GM12878 (cell line): ENCODE results near the gene NAP1L4. TPM values are rescaled to one million over a fixed set of nuclear protein-coding genes. Genes with fewer than 3 reads are reported as not detected.

Source experiments
- polyA plus RNA-seq, 11 experiments: library from polyadenylated mRNA; depleted of rRNA in 4 of 11; unstranded in 6 of 11; stranded (reverse) in 5 of 11; fragments of >200 nt; fragmentation: Nextera tagmentation in 4 of 11; fragmentation: Illumina TruSeq in 1 of 11; extraction: Ambion mirVana in 4 of 11; extraction: Trizol in 1 of 11; gene quantifications; 1 replicate in 1 of 11; 2 replicates in 10 of 11; pipeline versions ENCODE4 v1.2.1 to v1.2.3, GENCODE V29; 2011 to 2016; ENCODE audit warnings: inconsistent platforms in 2 of 11, missing spikeins in 2 of 11, low read depth in 1 of 11
- small RNA-seq: library from RNA; depleted of rRNA; stranded (forward); fragments of <200 nt; gene quantifications from one replicate; pipeline ENCODE3, GENCODE V24; 2014
- total RNA-seq, 4 experiments: library from RNA; depleted of rRNA in 3 of 4; stranded (reverse); fragments of >200 nt in 3 of 4; fragmentation: Illumina TruSeq in 1 of 4; extraction: Trizol in 1 of 4; gene quantifications; 2 replicates each; pipeline versions ENCODE4 v1.2.1 to v1.2.3, GENCODE V29; 2013 to 2021

The NAP1L4 gene
- total and polyA plus RNA-seq, 10 of the 15 experiments (the other 5 are each of a cell fraction or from before 2014, with no cell fraction given): 24.8 to 198 (median 114) TPM

Small RNAs within 50 kb of the gene (small RNA-seq; reads per million reads assigned to genes)
- gene SNORA54: 4.4 reads per million, percentile 86 among the genes with 10 or more reads in this experiment

Other genes with a start within 250 kb of the NAP1L4 start
- not detected in 2 replicates for gene CDKN1C, start 106.6 kb downstream of the NAP1L4 start, total RNA-seq (2014; rRNA removed)
- not detected in 2 replicates for gene CDKN1C, start 106.6 kb downstream of the NAP1L4 start, total RNA-seq (2014; rRNA removed; fragmentation: Illumina TruSeq; extraction: Trizol)
- gene CDKN1C, start 106.6 kb downstream of the NAP1L4 start, total RNA-seq (2021): 0.19 and 0.21 TPM in 2 replicates
- 0.05 TPM in 1 of 2 replicates, not detected in the other for gene CDKN1C, start 106.6 kb downstream of the NAP1L4 start, polyA plus RNA-seq (2011; rRNA removed)
- not detected in 2 replicates for gene CDKN1C, start 106.6 kb downstream of the NAP1L4 start, polyA plus RNA-seq (2014; fragmentation: Illumina TruSeq; extraction: Trizol)
- gene CDKN1C, start 106.6 kb downstream of the NAP1L4 start, polyA plus RNA-seq (2014; fragmentation: Nextera tagmentation; extraction: Ambion mirVana): not detected
- not detected in 2 replicates for gene CDKN1C, start 106.6 kb downstream of the NAP1L4 start, polyA plus RNA-seq (2014; rRNA removed)
- under 1 TPM in 1 of 2 experiments, not detected in 1; 0.14 TPM for gene CDKN1C, start 106.6 kb downstream of the NAP1L4 start, polyA plus RNA-seq (2016; fragmentation: Nextera tagmentation; extraction: Ambion mirVana)
- gene PHLDA2, start 62.9 kb downstream of the NAP1L4 start, total RNA-seq (2014; rRNA removed): not detected in 2 replicates
- not detected in 2 replicates for gene PHLDA2, start 62.9 kb downstream of the NAP1L4 start, total RNA-seq (2014; rRNA removed; fragmentation: Illumina TruSeq; extraction: Trizol)
- 0.27 and 0.49 TPM in 2 replicates for gene PHLDA2, start 62.9 kb downstream of the NAP1L4 start, total RNA-seq (2021)
- gene PHLDA2, start 62.9 kb downstream of the NAP1L4 start, polyA plus RNA-seq (2011; rRNA removed): 0.15 TPM in 1 of 2 replicates, not detected in the other
- not detected in 2 replicates for gene PHLDA2, start 62.9 kb downstream of the NAP1L4 start, polyA plus RNA-seq (2014; fragmentation: Illumina TruSeq; extraction: Trizol)
- gene PHLDA2, start 62.9 kb downstream of the NAP1L4 start, polyA plus RNA-seq (2014; fragmentation: Nextera tagmentation; extraction: Ambion mirVana): not detected
- not detected in 2 replicates for gene PHLDA2, start 62.9 kb downstream of the NAP1L4 start, polyA plus RNA-seq (2014; rRNA removed)
- gene PHLDA2, start 62.9 kb downstream of the NAP1L4 start, polyA plus RNA-seq (2016; fragmentation: Nextera tagmentation; extraction: Ambion mirVana): under 1 TPM in 1 of 2 experiments, not detected in 1; 0.16 TPM
- gene CARS1, start 65.1 kb upstream of the NAP1L4 start, total RNA-seq (2014; rRNA removed): 42.2 and 44.1 TPM in 2 replicates
- gene CARS1, start 65.1 kb upstream of the NAP1L4 start, total RNA-seq (2014; rRNA removed; fragmentation: Illumina TruSeq; extraction: Trizol): 32.9 and 33.9 TPM in 2 replicates
- gene CARS1, start 65.1 kb upstream of the NAP1L4 start, total RNA-seq (2021): 49.2 TPM in 2 replicates
- 51.4 and 60.6 TPM in 2 replicates for gene CARS1, start 65.1 kb upstream of the NAP1L4 start, polyA plus RNA-seq (2011; rRNA removed)
- 35.7 and 42.9 TPM in 2 replicates for gene CARS1, start 65.1 kb upstream of the NAP1L4 start, polyA plus RNA-seq (2014; fragmentation: Illumina TruSeq; extraction: Trizol)
- 10 to 100 TPM in 1 of 2 experiments, 1 to 10 TPM in 1; 7.8 to 19.7 TPM for gene CARS1, start 65.1 kb upstream of the NAP1L4 start, polyA plus RNA-seq (2014; fragmentation: Nextera tagmentation; extraction: Ambion mirVana)
- gene CARS1, start 65.1 kb upstream of the NAP1L4 start, polyA plus RNA-seq (2014; rRNA removed): 51.0 and 52.5 TPM in 2 replicates
- gene CARS1, start 65.1 kb upstream of the NAP1L4 start, polyA plus RNA-seq (2016; fragmentation: Nextera tagmentation; extraction: Ambion mirVana): 10 to 100 TPM; 48.6 to 51.7 TPM
- gene OSBPL5, start 173.0 kb upstream of the NAP1L4 start, total RNA-seq (2014; rRNA removed): not detected in 2 replicates
- not detected in 2 replicates for gene OSBPL5, start 173.0 kb upstream of the NAP1L4 start, total RNA-seq (2014; rRNA removed; fragmentation: Illumina TruSeq; extraction: Trizol)
- gene OSBPL5, start 173.0 kb upstream of the NAP1L4 start, total RNA-seq (2021): 0.45 TPM in 1 of 2 replicates, not detected in the other
- not detected in 2 replicates for gene OSBPL5, start 173.0 kb upstream of the NAP1L4 start, polyA plus RNA-seq (2011; rRNA removed)
- gene OSBPL5, start 173.0 kb upstream of the NAP1L4 start, polyA plus RNA-seq (2014; fragmentation: Illumina TruSeq; extraction: Trizol): not detected in 2 replicates
- gene OSBPL5, start 173.0 kb upstream of the NAP1L4 start, polyA plus RNA-seq (2014; fragmentation: Nextera tagmentation; extraction: Ambion mirVana): not detected
- gene OSBPL5, start 173.0 kb upstream of the NAP1L4 start, polyA plus RNA-seq (2014; rRNA removed): not detected in 2 replicates
- gene OSBPL5, start 173.0 kb upstream of the NAP1L4 start, polyA plus RNA-seq (2016; fragmentation: Nextera tagmentation; extraction: Ambion mirVana): not detected
- not detected in 2 replicates for gene MRGPRG, start 226.5 kb upstream of the NAP1L4 start, total RNA-seq (2014; rRNA removed)
- not detected in 2 replicates for gene MRGPRG, start 226.5 kb upstream of the NAP1L4 start, total RNA-seq (2014; rRNA removed; fragmentation: Illumina TruSeq; extraction: Trizol)
- not detected in 2 replicates for gene MRGPRG, start 226.5 kb upstream of the NAP1L4 start, total RNA-seq (2021)
- gene MRGPRG, start 226.5 kb upstream of the NAP1L4 start, polyA plus RNA-seq (2011; rRNA removed): not detected in 2 replicates
- gene MRGPRG, start 226.5 kb upstream of the NAP1L4 start, polyA plus RNA-seq (2014; fragmentation: Illumina TruSeq; extraction: Trizol): not detected in 2 replicates
- not detected for gene MRGPRG, start 226.5 kb upstream of the NAP1L4 start, polyA plus RNA-seq (2014; fragmentation: Nextera tagmentation; extraction: Ambion mirVana)
- not detected in 2 replicates for gene MRGPRG, start 226.5 kb upstream of the NAP1L4 start, polyA plus RNA-seq (2014; rRNA removed)
- gene MRGPRG, start 226.5 kb upstream of the NAP1L4 start, polyA plus RNA-seq (2016; fragmentation: Nextera tagmentation; extraction: Ambion mirVana): not detected
- gene MRGPRE, start 240.1 kb upstream of the NAP1L4 start, total RNA-seq (2014; rRNA removed): 0.34 TPM in 1 of 2 replicates, not detected in the other
- not detected in 2 replicates for gene MRGPRE, start 240.1 kb upstream of the NAP1L4 start, total RNA-seq (2014; rRNA removed; fragmentation: Illumina TruSeq; extraction: Trizol)
- gene MRGPRE, start 240.1 kb upstream of the NAP1L4 start, total RNA-seq (2021): not detected in 2 replicates
- not detected in 2 replicates for gene MRGPRE, start 240.1 kb upstream of the NAP1L4 start, polyA plus RNA-seq (2011; rRNA removed)
- gene MRGPRE, start 240.1 kb upstream of the NAP1L4 start, polyA plus RNA-seq (2014; fragmentation: Illumina TruSeq; extraction: Trizol): not detected in 2 replicates
- gene MRGPRE, start 240.1 kb upstream of the NAP1L4 start, polyA plus RNA-seq (2014; fragmentation: Nextera tagmentation; extraction: Ambion mirVana): not detected
- not detected in 2 replicates for gene MRGPRE, start 240.1 kb upstream of the NAP1L4 start, polyA plus RNA-seq (2014; rRNA removed)
- not detected for gene MRGPRE, start 240.1 kb upstream of the NAP1L4 start, polyA plus RNA-seq (2016; fragmentation: Nextera tagmentation; extraction: Ambion mirVana)